Osteocyte (in vitro differentiated cells): Measurements from ENCODE around the gene PLEKHB1. TPM values are rescaled to one million over a fixed set of nuclear protein-coding genes. Genes with fewer than 3 reads are reported as not detected.

Experiments used
- total RNA-seq: library from RNA; stranded (reverse); gene quantifications from 2 replicates; pipeline ENCODE4 v1.2.1, GENCODE V29; 2021

PLEKHB1 gene
- total RNA-seq, 1 donor from 2014 or later, result 0.78 TPM

Other genes starting within 250 kb of the PLEKHB1 start
- gene FAM168A, start 48.5 kb upstream of the PLEKHB1 start, total RNA-seq, result 52.2 and 53.1 TPM in 2 replicates
- 145 and 156 TPM in 2 replicates for gene RAB6A, start 114.5 kb downstream of the PLEKHB1 start, total RNA-seq
- gene MRPL48, start 141.3 kb downstream of the PLEKHB1 start, total RNA-seq, result 26.4 and 26.5 TPM in 2 replicates
- gene COA4, start 230.3 kb downstream of the PLEKHB1 start, total RNA-seq, result 54.2 and 55.8 TPM in 2 replicates
- 16.0 and 17.3 TPM in 2 replicates for gene PAAF1, start 230.4 kb downstream of the PLEKHB1 start, total RNA-seq